ENCODE measurements around the gene FXR2. TPM values are rescaled to one million over a fixed set of nuclear protein-coding genes. Genes with fewer than 3 reads are reported as not detected.

Gene FXR2
- total RNA-seq, 1 donor from 2014 or later = 111 TPM

DNA sequence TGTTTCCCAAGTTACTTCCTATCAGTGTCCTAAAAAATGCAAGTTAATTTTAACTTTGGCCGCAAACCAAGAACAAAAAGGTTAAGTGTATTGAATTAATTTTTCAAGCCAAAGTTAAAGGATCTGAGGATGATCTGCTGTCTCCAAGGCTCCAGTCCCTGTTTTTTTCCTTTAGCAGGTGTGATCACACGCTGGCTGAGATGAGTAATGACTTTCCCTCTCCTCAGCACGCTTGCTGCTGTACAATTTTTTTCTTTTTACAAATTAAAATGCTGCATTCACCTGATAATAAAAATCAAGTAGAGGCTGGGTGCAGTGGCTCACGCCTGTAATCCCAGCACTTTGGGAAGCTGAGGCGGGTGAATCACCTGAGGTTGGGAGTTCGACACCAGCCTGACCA is 69.8 kb downstream of the FXR2 start:
- TF ChIP-seq, protein P1, sequence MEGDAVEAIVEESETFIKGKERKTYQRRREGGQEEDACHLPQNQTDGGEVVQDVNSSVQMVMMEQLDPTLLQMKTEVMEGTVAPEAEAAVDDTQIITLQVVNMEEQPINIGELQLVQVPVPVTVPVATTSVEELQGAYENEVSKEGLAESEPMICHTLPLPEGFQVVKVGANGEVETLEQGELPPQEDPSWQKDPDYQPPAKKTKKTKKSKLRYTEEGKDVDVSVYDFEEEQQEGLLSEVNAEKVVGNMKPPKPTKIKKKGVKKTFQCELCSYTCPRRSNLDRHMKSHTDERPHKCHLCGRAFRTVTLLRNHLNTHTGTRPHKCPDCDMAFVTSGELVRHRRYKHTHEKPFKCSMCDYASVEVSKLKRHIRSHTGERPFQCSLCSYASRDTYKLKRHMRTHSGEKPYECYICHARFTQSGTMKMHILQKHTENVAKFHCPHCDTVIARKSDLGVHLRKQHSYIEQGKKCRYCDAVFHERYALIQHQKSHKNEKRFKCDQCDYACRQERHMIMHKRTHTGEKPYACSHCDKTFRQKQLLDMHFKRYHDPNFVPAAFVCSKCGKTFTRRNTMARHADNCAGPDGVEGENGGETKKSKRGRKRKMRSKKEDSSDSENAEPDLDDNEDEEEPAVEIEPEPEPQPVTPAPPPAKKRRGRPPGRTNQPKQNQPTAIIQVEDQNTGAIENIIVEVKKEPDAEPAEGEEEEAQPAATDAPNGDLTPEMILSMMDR (IDR thresholded peaks at IDR 0.05; ENCODE audit: borderline replicate concordance) = no peak
- Histone ChIP-seq H3K4me3 (no peak overlapping the region), H3K27ac (replicated peaks) (peak overlapping the region; percentile 53), H3K36me3 (no peaks in the 10 kb centered on the region), H3K4me1 (peaks cover 36% of the 10 kb centered on the region), H3K27me3 (ENCODE audit: low read depth) (no peaks in the 10 kb centered on the region), H3K9me3 (replicated peaks) (no peaks in the 10 kb centered on the region)
- intact Hi-C loops (cut with micrococcal nuclease) = no loop called here
- no peak for DNase-seq

Other genes starting within 250 kb of the FXR2 start
- 1.8 TPM for gene TNK1, start 233.8 kb downstream of the FXR2 start, total RNA-seq
- gene PLSCR3, start 220.4 kb downstream of the FXR2 start, total RNA-seq = 20.1 TPM
- 67.8 TPM for gene TMEM256, start 210.8 kb downstream of the FXR2 start, total RNA-seq
- 9.3 TPM for gene NLGN2, start 207.1 kb downstream of the FXR2 start, total RNA-seq
- gene SPEM1, start 194.6 kb downstream of the FXR2 start, total RNA-seq = not detected
- gene SPEM2, start 189.3 kb downstream of the FXR2 start, total RNA-seq = not detected
- not detected for gene SPEM3, start 186.0 kb downstream of the FXR2 start, total RNA-seq
- 2.7 TPM for gene TMEM102, start 179.5 kb downstream of the FXR2 start, total RNA-seq
- 6.5 TPM for gene FGF11, start 175.4 kb downstream of the FXR2 start, total RNA-seq
- 8.7 TPM for gene CHRNB1, start 169.8 kb downstream of the FXR2 start, total RNA-seq
- gene ZBTB4, start 135.3 kb downstream of the FXR2 start, total RNA-seq = 63.4 TPM
- not detected for gene SLC35G6, start 133.5 kb downstream of the FXR2 start, total RNA-seq
- gene POLR2A, start 130.5 kb downstream of the FXR2 start, total RNA-seq = 38.7 TPM
- 29.9 TPM for gene TNFSF12, start 65.8 kb downstream of the FXR2 start, total RNA-seq
- 6.3 TPM for gene TNFSF13, start 56.1 kb downstream of the FXR2 start, total RNA-seq
- 29.5 TPM for gene SENP3, start 53.0 kb downstream of the FXR2 start, total RNA-seq
- 25.5 TPM for gene CD68, start 35.3 kb downstream of the FXR2 start, total RNA-seq
- gene MPDU1, start 31.0 kb downstream of the FXR2 start, total RNA-seq = 24.9 TPM
- gene SOX15, start 24.8 kb downstream of the FXR2 start, total RNA-seq = 1.9 TPM
- gene SAT2, start 12.9 kb upstream of the FXR2 start, total RNA-seq = 73.5 TPM
- 0.74 TPM for gene SHBG, start 15.2 kb upstream of the FXR2 start, total RNA-seq
- gene ATP1B2, start 36.0 kb upstream of the FXR2 start, total RNA-seq = 2.8 TPM
- gene TP53, start 72.6 kb upstream of the FXR2 start, total RNA-seq = 11.7 TPM
- 4.7 TPM for gene WRAP53, start 73.6 kb upstream of the FXR2 start, total RNA-seq
- gene EFNB3, start 90.3 kb upstream of the FXR2 start, total RNA-seq = not detected
- gene DNAH2, start 102.8 kb upstream of the FXR2 start, total RNA-seq = 0.33 TPM
- 23.3 TPM for gene KDM6B, start 219.3 kb upstream of the FXR2 start, total RNA-seq
- 26.4 TPM for gene TMEM88, start 240.2 kb upstream of the FXR2 start, total RNA-seq
- gene NAA38, start 242.7 kb upstream of the FXR2 start, total RNA-seq = 89.8 TPM
- 17.8 TPM for gene CYB5D1, start 243.1 kb upstream of the FXR2 start, total RNA-seq

Data from left ventricle myocardium inferior (tissue), 1 donor.